Fibroblast of pulmonary artery (primary cell): ENCODE measurements around the gene SNED1.

Experiments used
- DNase-seq: peaks from one replicate; pipeline ENCODE4 v3.0.0-alpha.2; 2010; ENCODE audit warnings: low read depth
- H3K4me3 ChIP-seq: replicated peaks from 2 replicates; pipeline ENCODE4 v1.5.1; 2011; ENCODE audit warnings: low read depth, mild to moderate bottlenecking, control low read depth, low read length, moderate library complexity
- CTCF ChIP-seq: IDR thresholded peaks from 2 replicates; pipeline ENCODE4 v1.5.1; 2011; ENCODE audit warnings: mild to moderate bottlenecking, control low read depth, low read length, inconsistent platforms; ENCODE audit errors: missing control alignments

SNED1 gene

DNA sequence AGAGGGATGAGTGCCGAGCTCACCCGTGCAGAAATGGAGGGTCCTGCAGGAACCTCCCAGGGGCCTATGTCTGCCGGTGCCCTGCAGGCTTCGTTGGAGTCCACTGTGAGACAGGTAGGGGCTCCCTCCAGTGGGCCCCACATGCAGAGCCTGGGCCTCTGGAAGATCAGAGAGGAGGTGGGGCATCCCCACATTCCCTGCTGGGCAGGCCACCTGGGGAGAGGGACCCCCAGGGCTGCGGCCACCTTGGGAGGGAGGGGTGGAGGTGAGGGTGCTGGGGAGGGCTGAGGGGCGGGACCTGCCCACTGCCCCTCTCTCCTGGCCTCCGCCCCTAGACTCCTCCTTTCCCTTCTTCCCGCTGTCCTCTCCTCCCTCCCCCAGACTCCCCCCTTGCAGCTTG is 65.2 kb downstream of the SNED1 start:
- H3K4me3 ChIP-seq: no peak overlapping the region
- no peak for DNase-seq

DNA sequence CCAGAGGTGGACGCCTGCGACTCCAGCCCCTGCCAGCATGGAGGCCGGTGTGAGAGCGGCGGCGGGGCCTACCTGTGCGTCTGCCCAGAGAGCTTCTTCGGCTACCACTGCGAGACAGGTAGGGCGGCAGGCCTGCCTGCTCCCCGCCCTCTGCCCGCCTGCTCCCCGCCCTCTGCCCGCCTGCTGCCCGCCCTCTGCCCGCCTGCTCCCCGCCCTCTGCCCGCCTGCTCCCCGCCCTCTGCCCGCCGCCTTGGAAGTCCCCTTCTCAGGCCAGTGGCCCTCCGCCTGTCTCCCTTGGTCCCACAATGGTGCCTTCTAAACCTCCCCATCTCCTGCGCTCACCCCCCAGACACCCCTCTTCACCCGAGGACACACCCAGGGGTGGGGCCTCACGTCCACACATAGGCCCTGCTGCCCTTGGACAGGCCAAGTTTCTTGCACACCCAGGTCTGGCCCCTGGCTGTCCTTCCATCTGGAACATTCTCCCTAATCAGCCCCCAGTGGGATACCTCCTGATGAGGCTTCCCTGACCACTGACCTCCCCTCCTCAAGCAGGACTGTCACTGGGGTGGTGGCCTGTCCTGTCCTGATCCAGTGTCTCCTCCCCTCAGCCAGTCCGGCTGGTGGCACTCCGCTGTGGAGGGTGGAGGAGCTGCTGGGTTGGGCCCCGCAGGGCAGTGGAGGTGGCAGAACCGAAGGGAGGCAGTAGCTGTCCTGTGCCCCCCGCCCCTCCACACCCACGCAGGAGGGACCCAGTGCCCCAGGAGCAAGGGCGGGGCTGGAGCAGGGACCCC is 65.8 kb downstream of the SNED1 start:
- no peak for DNase-seq
- no peak for TF ChIP-seq CTCF
- H3K4me3 ChIP-seq: no peak overlapping the region

More for the DNA sequence above, 65.2 kb downstream of the SNED1 start:
- no peak for TF ChIP-seq CTCF

- TF ChIP-seq CTCF: no peak
- no peak overlapping the region for H3K4me3 ChIP-seq
- no peak for DNase-seq
Measured at GRCh38 chr2:241064802-241065354, 66.5 kb downstream of the SNED1 start.

GRCh38 chr2:241065355-241065803 is 67.0 kb downstream of the SNED1 start:
- TF ChIP-seq CTCF: no peak
- no peak for DNase-seq
- no peak overlapping the region for H3K4me3 ChIP-seq

- DNase-seq: no peak
- TF ChIP-seq CTCF: no peak
- no peak overlapping the region for H3K4me3 ChIP-seq
Measured at GRCh38 chr2:241066171-241066892, 67.9 kb downstream of the SNED1 start.

- peak; percentile 13 for DNase-seq
- H3K4me3 ChIP-seq: no peak overlapping the region
- TF ChIP-seq CTCF: no peak
Measured at GRCh38 chr2:241066893-241067341, 68.5 kb downstream of the SNED1 start.
